Endothelial cell of umbilical vein (primary cell): ENCODE measurements around the gene PRR7. TPM values are rescaled to one million over a fixed set of nuclear protein-coding genes. Genes with fewer than 3 reads are reported as not detected.

ENCODE experiments used
- BruUV-seq: library from RNA; stranded (reverse); fragments of 400-500 nt; replicated peaks from 2 replicates; lab custom pipeline; 2021; lab: Mats Ljungman, UMichigan
- CTCF ChIA-PET: fragments of 300-600, 350-600 bp; sonication (Branson Sonifier 250); formaldehyde crosslinking; loops from one replicate; lab custom pipeline; 2021; ENCODE audit warnings: antibody characterized with exemption, inconsistent platforms; lab: Charles Lee
- POLR2A ChIA-PET: fragments of 300-600, 350-600 bp; sonication (Branson Sonifier 250); formaldehyde crosslinking; loops from one replicate; lab custom pipeline; 2021; ENCODE audit warnings: antibody characterized with exemption, inconsistent platforms; lab: Charles Lee
- DNase-seq: peaks from one replicate; pipeline ENCODE4 v3.0.0-alpha.2; 2011; ENCODE audit warnings: low read depth, low spot score
- FAIRE-seq: peaks from 2 replicates; lab custom pipeline; 2011; peaks lifted over from hg19 to GRCh38; lab: Jason Lieb, UNC
- H2AFZ ChIP-seq: 2 replicates; pipeline ENCODE4 v1.6.0; 2012; ENCODE audit warnings: low read depth, low read length, control low read depth, inconsistent platforms
- H3K27ac ChIP-seq: 2 replicates; pipeline ENCODE4 v1.5.1; 2011; ENCODE audit warnings: low read depth, mild to moderate bottlenecking, control low read depth, low read length, moderate library complexity; ENCODE audit not compliant: insufficient read depth
- H3K27me3 ChIP-seq, 2 experiments: 2 replicates each; pipeline versions ENCODE4 v1.6.0 to v1.6.1; 2011; ENCODE audit warnings: low read length in 2 of 2, mixed read lengths in 1 of 2; ENCODE audit not compliant: control insufficient read depth in 2 of 2, insufficient read depth in 2 of 2
- H3K36me3 ChIP-seq, 2 experiments: 2 replicates in 1 of 2; 3 replicates in 1 of 2; pipeline ENCODE4 v1.5.1; 2011; ENCODE audit warnings: low read length in 2 of 2, mild to moderate bottlenecking in 1 of 2, moderate library complexity in 1 of 2; ENCODE audit not compliant: control insufficient read depth in 2 of 2, insufficient read depth in 2 of 2; ENCODE audit errors: extremely low read depth in 1 of 2
- H3K4me1 ChIP-seq: 3 replicates; pipeline ENCODE4 v1.5.1; 2011; ENCODE audit warnings: mild to moderate bottlenecking, low read length; ENCODE audit not compliant: control insufficient read depth, insufficient read depth; ENCODE audit errors: extremely low read depth
- H3K4me2 ChIP-seq: 2 replicates; pipeline ENCODE4 v1.6.1; 2011; ENCODE audit warnings: low read length, control low read depth, mixed read lengths; ENCODE audit not compliant: insufficient read depth
- H3K4me3 ChIP-seq, 3 experiments: fragments of 200-600 bp in 1 of 3; sonication (generic), shearing (Covaris generic) in 1 of 3; replicated peaks in 1 of 3; 2 replicates each; pipeline ENCODE4 v1.5.1; 2011 to 2016; ENCODE audit warnings: control low read depth in 3 of 3, low read length in 3 of 3, mild to moderate bottlenecking in 2 of 3, inconsistent platforms in 1 of 3, low read depth in 1 of 3, moderate library complexity in 1 of 3; ENCODE audit not compliant: insufficient read depth in 1 of 3
- H3K79me2 ChIP-seq: 2 replicates; pipeline ENCODE4 v1.6.0; 2012; ENCODE audit warnings: low read length, inconsistent platforms; ENCODE audit not compliant: control insufficient read depth, insufficient read depth
- H3K9ac ChIP-seq: replicated peaks from 2 replicates; pipeline ENCODE3; 2011; ENCODE audit warnings: low read length, control low read depth; ENCODE audit not compliant: insufficient read depth; ENCODE audit errors: extremely low read depth
- H3K9me1 ChIP-seq: replicated peaks from 3 replicates; pipeline ENCODE4 v1.6.0; 2011; ENCODE audit warnings: mild to moderate bottlenecking, low read length; ENCODE audit not compliant: control insufficient read depth, insufficient read depth; ENCODE audit errors: extremely low read depth
- H3K9me3 ChIP-seq: replicated peaks from 2 replicates; pipeline ENCODE4 v1.5.1; 2012; ENCODE audit warnings: low read length, inconsistent platforms; ENCODE audit not compliant: control insufficient read depth, insufficient read depth
- H4K20me1 ChIP-seq: replicated peaks from 2 replicates; pipeline ENCODE3; 2011; ENCODE audit warnings: mild to moderate bottlenecking, low read length; ENCODE audit not compliant: control insufficient read depth, insufficient read depth; ENCODE audit errors: extremely low read depth
- CTCF ChIP-seq, 2 donors: IDR thresholded peaks; 1 replicate in 1 of 2; 2 replicates in 1 of 2; pipeline ENCODE4 v1.5.1; 2011; ENCODE audit warnings: low read length in 2 of 2, mild to moderate bottlenecking in 2 of 2, moderate library complexity in 2 of 2, control low read depth in 1 of 2, inconsistent platforms in 1 of 2, low read depth in 1 of 2; ENCODE audit not compliant: insufficient read depth in 1 of 2; ENCODE audit errors: extremely low read depth in 1 of 2
- EZH2 ChIP-seq: IDR thresholded peaks from 2 replicates; pipeline ENCODE4 v1.6.1; 2012; ENCODE audit warnings: borderline replicate concordance, low read depth, mild to moderate bottlenecking, moderate library complexity, low read length, inconsistent platforms; ENCODE audit not compliant: severe bottlenecking
- FOS ChIP-seq: IDR thresholded peaks from 2 replicates; pipeline ENCODE4 v1.6.1; 2011; ENCODE audit warnings: mild to moderate bottlenecking, low read length, moderate library complexity, borderline replicate concordance; ENCODE audit not compliant: insufficient read depth
- GATA2 ChIP-seq: IDR thresholded peaks from 2 replicates; pipeline ENCODE4 v1.7.0; 2011; ENCODE audit warnings: low read depth, mild to moderate bottlenecking, moderate library complexity, mixed read lengths, low read length; ENCODE audit not compliant: insufficient read length, insufficient read depth
- JUN ChIP-seq: IDR thresholded peaks from 2 replicates; pipeline ENCODE4 v1.6.1; 2011; ENCODE audit warnings: borderline replicate concordance, low read depth; ENCODE audit not compliant: insufficient read length, insufficient read depth
- MAX ChIP-seq: IDR thresholded peaks from 2 replicates; pipeline ENCODE4 v1.6.1; 2011; ENCODE audit not compliant: insufficient read depth, insufficient read length
- MYC ChIP-seq: IDR thresholded peaks from one replicate; pipeline ENCODE4 v1.6.1; 2011; ENCODE audit warnings: mild to moderate bottlenecking, low read depth, low read length
- POLR2A ChIP-seq: IDR thresholded peaks from 2 replicates; pipeline ENCODE4 v1.6.1; 2012; ENCODE audit warnings: low read depth, mild to moderate bottlenecking, control low read depth, low read length
- POLR2AphosphoS5 ChIP-seq: IDR thresholded peaks from 2 replicates; pipeline ENCODE4 v1.6.1; 2012; ENCODE audit warnings: low read depth, mild to moderate bottlenecking, control low read depth, low read length, moderate library complexity; ENCODE audit not compliant: insufficient read depth
- dilution Hi-C: fragments of 300-500 bp; cut with MboI; formaldehyde crosslinking; loops from one replicate; pipeline ENCODE4 v1.15.0; 2019; ENCODE audit warnings: low sequenced_read_pairs; ENCODE audit not compliant: extremely low pct_ligation_motif_present
- intact Hi-C: fragments of 100-400 bp; cut with micrococcal nuclease; formaldehyde crosslinking; loops from one replicate; pipeline ENCODE4 v1.10.0; 2022
- polyA plus RNA-seq, 4 experiments: library from polyadenylated mRNA; depleted of rRNA in 3 of 4; stranded (reverse) in 3 of 4; unstranded in 1 of 4; fragments of >200 nt; gene quantifications; 2 replicates each; pipeline versions ENCODE4 v1.2.1 to v1.2.3, GENCODE V29; 2011 to 2012; ENCODE audit warnings: missing spikeins in 1 of 4
- total RNA-seq: library from RNA; stranded (reverse); gene quantifications from 2 replicates; pipeline ENCODE4 v1.2.3, GENCODE V29; 2021

The PRR7 gene
- total and polyA plus RNA-seq, 2 donors (not counting 3 experiments of a cell fraction or from before 2014, with no cell fraction given): 6.5 to 6.6 TPM

- FAIRE-seq (no peak), DNase-seq (no peak)
- H3K36me3 ChIP-seq: peaks cover 7 to 17% of the 10 kb centered on the region in 2 experiments
- no peak overlapping the region for H2AFZ ChIP-seq
- TF ChIP-seq EZH2: no peak
- no peak for TF ChIP-seq JUN
- TF ChIP-seq POLR2A: no peak
- no peak for TF ChIP-seq GATA2
- TF ChIP-seq FOS: no peak
- TF ChIP-seq CTCF (IDR thresholded peaks at IDR 0.05; ENCODE audit: extremely low read depth in 1 of 2, insufficient read depth in 1 of 2, low read depth in 1 of 2, low read length in 2 of 2): no peak
- no peak for TF ChIP-seq POLR2AphosphoS5
- TF ChIP-seq MAX: no peak
- no peak for TF ChIP-seq MYC
- intact Hi-C loops (no loop called here), dilution Hi-C loops (no loop called here)
- no peak overlapping the region for H3K4me3 ChIP-seq
- H3K9me3 ChIP-seq: no peaks in the 10 kb centered on the region
- H3K9ac ChIP-seq: no peak overlapping the region
- H3K27me3 ChIP-seq: no peaks in the 10 kb centered on the region
- no peaks in the 10 kb centered on the region for H3K4me1 ChIP-seq
- H3K4me2 ChIP-seq: no peak overlapping the region
- ChIA-PET POLR2A (interaction anchor here (0.6 to 1.1 kb wide), 2 partner anchors 12 to 52 kb away, joined by 4 to 7 read pairs; partner anchors contain the start of gene GRK6), CTCF (interaction anchor here (1.2 to 2.5 kb wide), 3 partner anchors 11 to 48 kb away, joined by 3 to 10 read pairs (median 9); partner anchors contain the start of gene GRK6)
- H3K9me1 ChIP-seq: no peaks in the 10 kb centered on the region
- BruUV-seq: no TSS peak
- no peak overlapping the region for H3K27ac ChIP-seq
- H3K79me2 ChIP-seq: no peaks in the 10 kb centered on the region
- no peaks in the 10 kb centered on the region for H4K20me1 ChIP-seq
Measured at GRCh38 chr5:177438468-177438867, 8.1 kb upstream of the PRR7 start.
